HepG2 (cell line): Measurements from ENCODE around the gene IQCE. TPM values are rescaled to one million over a fixed set of nuclear protein-coding genes. Genes with fewer than 3 reads are reported as not detected.

Experiments
- EP300 ChIP-seq, 3 experiments: sonication (generic) in 1 of 3; formaldehyde crosslinking in 1 of 3; IDR thresholded peaks; 2 replicates each; pipeline versions ENCODE4 v1.5.1 to v1.6.1; 2011 to 2020; ENCODE audit warnings: low read depth in 2 of 3, low read length in 2 of 3, borderline replicate concordance in 1 of 3, improper control_type of control experiment in 1 of 3, mild to moderate bottlenecking in 1 of 3, missing genetic modification reagents in 1 of 3, moderate library complexity in 1 of 3
- FOXA3 ChIP-seq: IDR thresholded peaks from 2 replicates; pipeline ENCODE4 v1.6.1; 2016; ENCODE audit warnings: missing genetic modification reagents, missing compliant biosample characterization
- HOXA9 ChIP-seq: sonication (generic); formaldehyde crosslinking; IDR thresholded peaks from 2 replicates; pipeline ENCODE4 v1.8.1; 2022; ENCODE audit warnings: missing genetic modification reagents, mild to moderate bottlenecking, moderate library complexity, borderline replicate concordance
- MBD4 ChIP-seq: IDR thresholded peaks from 2 replicates; pipeline ENCODE4 v1.6.1; 2012; ENCODE audit warnings: low read length, inconsistent platforms, borderline replicate concordance
- SRSF1 ChIP-seq: fragments of 200-400 bp; formaldehyde crosslinking; optimal IDR thresholded peaks from 2 replicates; pipeline ENCODE3; 2017; ENCODE audit warnings: mild to moderate bottlenecking, low read depth, low read length, moderate library complexity
- TBX3 ChIP-seq: fragments of 450-650 bp; IDR thresholded peaks from 2 replicates; pipeline ENCODE4 v1.6.1; 2017; ENCODE audit warnings: antibody characterized with exemption, mild to moderate bottlenecking, inconsistent platforms, borderline replicate concordance
- ZNF10 ChIP-seq: sonication (generic); formaldehyde crosslinking; IDR thresholded peaks from 2 replicates; pipeline ENCODE4 v1.4.0; 2020; ENCODE audit warnings: mild to moderate bottlenecking, low read depth, missing genetic modification reagents, borderline replicate concordance
- polyA plus RNA-seq, 8 experiments: library from polyadenylated mRNA; depleted of rRNA in 3 of 8; stranded (reverse) in 7 of 8; unstranded in 1 of 8; fragments of >200 nt; fragmentation: Illumina TruSeq in 4 of 8; extraction: Trizol in 4 of 8; gene quantifications; 2 replicates each; pipeline versions ENCODE4 v1.2.1 to v1.2.3, GENCODE V29; 2011 to 2016; ENCODE audit warnings: low read depth in 4 of 8, missing spikeins in 1 of 8, mixed read lengths in 1 of 8; ENCODE audit not compliant: insufficient read depth in 1 of 8
- total RNA-seq, 5 experiments: library from RNA; depleted of rRNA; stranded (reverse); fragments of >200 nt; fragmentation: Illumina TruSeq; extraction: Trizol; gene quantifications; 2 replicates each; pipeline ENCODE4 v1.2.3, GENCODE V29; 2016; ENCODE audit warnings: low read depth in 1 of 5
- TF ChIP-seq, protein P1 (sequence below): sonication (generic); formaldehyde crosslinking; IDR thresholded peaks from 2 replicates; pipeline ENCODE4 v1.5.1; 2020; ENCODE audit warnings: mild to moderate bottlenecking, missing genetic modification reagents, moderate library complexity
- TF ChIP-seq, protein P2 (sequence below): sonication (generic); formaldehyde crosslinking; conservative IDR thresholded peaks from 2 replicates; pipeline ENCODE4 v1.4.0; 2020; ENCODE audit warnings: missing genetic modification reagents
- TF ChIP-seq, protein P3 (sequence below): sonication (generic); formaldehyde crosslinking; IDR thresholded peaks from 2 replicates; pipeline ENCODE4 v1.4.0; 2020; ENCODE audit warnings: missing genetic modification reagents

The IQCE gene
- total and polyA plus RNA-seq, 2 of the 13 experiments (the other 11 are each of a cell fraction or from before 2014, with no cell fraction given) = 1.5 to 2.5 TPM

- TF ChIP-seq, protein P1, sequence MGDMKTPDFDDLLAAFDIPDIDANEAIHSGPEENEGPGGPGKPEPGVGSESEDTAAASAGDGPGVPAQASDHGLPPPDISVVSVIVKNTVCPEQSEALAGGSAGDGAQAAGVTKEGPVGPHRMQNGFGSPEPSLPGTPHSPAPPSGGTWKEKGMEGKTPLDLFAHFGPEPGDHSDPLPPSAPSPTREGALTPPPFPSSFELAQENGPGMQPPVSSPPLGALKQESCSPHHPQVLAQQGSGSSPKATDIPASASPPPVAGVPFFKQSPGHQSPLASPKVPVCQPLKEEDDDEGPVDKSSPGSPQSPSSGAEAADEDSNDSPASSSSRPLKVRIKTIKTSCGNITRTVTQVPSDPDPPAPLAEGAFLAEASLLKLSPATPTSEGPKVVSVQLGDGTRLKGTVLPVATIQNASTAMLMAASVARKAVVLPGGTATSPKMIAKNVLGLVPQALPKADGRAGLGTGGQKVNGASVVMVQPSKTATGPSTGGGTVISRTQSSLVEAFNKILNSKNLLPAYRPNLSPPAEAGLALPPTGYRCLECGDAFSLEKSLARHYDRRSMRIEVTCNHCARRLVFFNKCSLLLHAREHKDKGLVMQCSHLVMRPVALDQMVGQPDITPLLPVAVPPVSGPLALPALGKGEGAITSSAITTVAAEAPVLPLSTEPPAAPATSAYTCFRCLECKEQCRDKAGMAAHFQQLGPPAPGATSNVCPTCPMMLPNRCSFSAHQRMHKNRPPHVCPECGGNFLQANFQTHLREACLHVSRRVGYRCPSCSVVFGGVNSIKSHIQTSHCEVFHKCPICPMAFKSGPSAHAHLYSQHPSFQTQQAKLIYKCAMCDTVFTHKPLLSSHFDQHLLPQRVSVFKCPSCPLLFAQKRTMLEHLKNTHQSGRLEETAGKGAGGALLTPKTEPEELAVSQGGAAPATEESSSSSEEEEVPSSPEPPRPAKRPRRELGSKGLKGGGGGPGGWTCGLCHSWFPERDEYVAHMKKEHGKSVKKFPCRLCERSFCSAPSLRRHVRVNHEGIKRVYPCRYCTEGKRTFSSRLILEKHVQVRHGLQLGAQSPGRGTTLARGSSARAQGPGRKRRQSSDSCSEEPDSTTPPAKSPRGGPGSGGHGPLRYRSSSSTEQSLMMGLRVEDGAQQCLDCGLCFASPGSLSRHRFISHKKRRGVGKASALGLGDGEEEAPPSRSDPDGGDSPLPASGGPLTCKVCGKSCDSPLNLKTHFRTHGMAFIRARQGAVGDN = no peak
- TF ChIP-seq, protein P2, sequence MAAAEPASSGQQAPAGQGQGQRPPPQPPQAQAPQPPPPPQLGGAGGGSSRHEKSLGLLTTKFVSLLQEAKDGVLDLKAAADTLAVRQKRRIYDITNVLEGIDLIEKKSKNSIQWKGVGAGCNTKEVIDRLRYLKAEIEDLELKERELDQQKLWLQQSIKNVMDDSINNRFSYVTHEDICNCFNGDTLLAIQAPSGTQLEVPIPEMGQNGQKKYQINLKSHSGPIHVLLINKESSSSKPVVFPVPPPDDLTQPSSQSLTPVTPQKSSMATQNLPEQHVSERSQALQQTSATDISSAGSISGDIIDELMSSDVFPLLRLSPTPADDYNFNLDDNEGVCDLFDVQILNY (CRISPR knock-in tag) = no peak
- TF ChIP-seq MBD4 = no peak
- TF ChIP-seq, protein P3, sequence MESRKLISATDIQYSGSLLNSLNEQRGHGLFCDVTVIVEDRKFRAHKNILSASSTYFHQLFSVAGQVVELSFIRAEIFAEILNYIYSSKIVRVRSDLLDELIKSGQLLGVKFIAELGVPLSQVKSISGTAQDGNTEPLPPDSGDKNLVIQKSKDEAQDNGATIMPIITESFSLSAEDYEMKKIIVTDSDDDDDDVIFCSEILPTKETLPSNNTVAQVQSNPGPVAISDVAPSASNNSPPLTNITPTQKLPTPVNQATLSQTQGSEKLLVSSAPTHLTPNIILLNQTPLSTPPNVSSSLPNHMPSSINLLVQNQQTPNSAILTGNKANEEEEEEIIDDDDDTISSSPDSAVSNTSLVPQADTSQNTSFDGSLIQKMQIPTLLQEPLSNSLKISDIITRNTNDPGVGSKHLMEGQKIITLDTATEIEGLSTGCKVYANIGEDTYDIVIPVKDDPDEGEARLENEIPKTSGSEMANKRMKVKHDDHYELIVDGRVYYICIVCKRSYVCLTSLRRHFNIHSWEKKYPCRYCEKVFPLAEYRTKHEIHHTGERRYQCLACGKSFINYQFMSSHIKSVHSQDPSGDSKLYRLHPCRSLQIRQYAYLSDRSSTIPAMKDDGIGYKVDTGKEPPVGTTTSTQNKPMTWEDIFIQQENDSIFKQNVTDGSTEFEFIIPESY (CRISPR knock-in tag) = no peak
- no peak for TF ChIP-seq ZNF10
- TF ChIP-seq HOXA9 (CRISPR knock-in tag) = no peak
- no peak for TF ChIP-seq TBX3
- TF ChIP-seq EP300 (IDR thresholded peaks at IDR 0.05; ENCODE audit: low read depth in 2 of 2, low read length in 2 of 2) = 0 out of 4 replicates have a peak, but pooled peaks of 1 of the 2 experiments have one; percentile 11
- TF ChIP-seq EP300 (CRISPR knock-in tag; IDR thresholded peaks at IDR 0.05; ENCODE audit: borderline replicate concordance) = no peak; the same call in 1 of the 2 replicates
- TF ChIP-seq FOXA3 (CRISPR knock-in tag) = peak; percentile 32; the same call in 1 of the 2 replicates
- peak; percentile 7 for TF ChIP-seq SRSF1
These were observed 31.0 kb upstream of the IQCE start (continued) for GRCh38 chr7:2527505-2528467.
